DOHH2 (cell line): ENCODE results near the gene INPP4B.

Experiments used
- H3F3A ChIP-seq: fragments of 200-600 bp; sonication (generic), shearing (Covaris generic); 2 replicates; pipeline ENCODE4 v1.6.0; 2016; ENCODE audit warnings: antibody characterized with exemption, mild to moderate bottlenecking; ENCODE audit not compliant: control insufficient read depth, insufficient read depth
- H3K27ac ChIP-seq: fragments of 200-600 bp; sonication (generic); 2 replicates; pipeline ENCODE4 v1.5.1; 2014; ENCODE audit warnings: low read depth, mild to moderate bottlenecking, low read length, moderate library complexity
- H3K27me3 ChIP-seq: fragments of 200-600 bp; sonication (generic); 2 replicates; pipeline ENCODE4 v1.6.1; 2014; ENCODE audit warnings: mild to moderate bottlenecking, low read length, mixed read lengths; ENCODE audit not compliant: control insufficient read depth
- H3K36me3 ChIP-seq: fragments of 200-600 bp; sonication (generic); 2 replicates; pipeline ENCODE4 v1.6.1; 2014; ENCODE audit warnings: mild to moderate bottlenecking, low read length, moderate library complexity, mixed read lengths; ENCODE audit not compliant: control insufficient read depth
- H3K4me1 ChIP-seq: fragments of 200-600 bp; sonication (generic); 2 replicates; pipeline ENCODE4 v1.6.1; 2014; ENCODE audit warnings: mild to moderate bottlenecking, low read length, mixed read lengths; ENCODE audit not compliant: control insufficient read depth
- H3K4me2 ChIP-seq: fragments of 200-600 bp; sonication (generic); 2 replicates; pipeline ENCODE4 v1.6.0; 2014; ENCODE audit warnings: mild to moderate bottlenecking, low read length, moderate library complexity
- H3K4me3 ChIP-seq: fragments of 200-600 bp; sonication (generic); 2 replicates; pipeline ENCODE4 v1.5.1; 2014; ENCODE audit warnings: mild to moderate bottlenecking, low read length, mixed read lengths
- H3K79me2 ChIP-seq: fragments of 200-600 bp; sonication (generic); 2 replicates; pipeline ENCODE4 v1.6.1; 2014; ENCODE audit warnings: mild to moderate bottlenecking, low read length, mixed read lengths; ENCODE audit not compliant: control insufficient read depth
- H3K9me2 ChIP-seq: fragments of 200-600 bp; sonication (generic); replicated peaks from 2 replicates; pipeline ENCODE4 v1.6.1; 2014; ENCODE audit warnings: mild to moderate bottlenecking, low read length, mixed read lengths; ENCODE audit not compliant: control insufficient read depth
- H3K9me3 ChIP-seq: fragments of 200-600 bp; sonication (generic); 2 replicates; pipeline ENCODE4 v1.6.1; 2014; ENCODE audit warnings: antibody characterized with exemption, low read length, mixed read lengths; ENCODE audit not compliant: control insufficient read depth, insufficient read depth
- H4K20me1 ChIP-seq: fragments of 200-600 bp; sonication (generic); 2 replicates; pipeline ENCODE4 v1.6.0; 2014; ENCODE audit warnings: low read depth, mild to moderate bottlenecking, antibody characterized with exemption, low read length, moderate library complexity; ENCODE audit not compliant: control insufficient read depth, insufficient read depth
- CTCF ChIP-seq: fragments of 200-600 bp; sonication (generic); IDR thresholded peaks from one replicate; pipeline ENCODE4 v1.5.1; 2014; ENCODE audit warnings: antibody characterized with exemption, mild to moderate bottlenecking, low read depth, low read length; ENCODE audit not compliant: poor library complexity, severe bottlenecking
- EZH2phosphoT487 ChIP-seq: fragments of 200-600 bp; sonication (generic); IDR thresholded peaks from 2 replicates; pipeline ENCODE4 v1.6.1; 2017; ENCODE audit warnings: borderline replicate concordance, mild to moderate bottlenecking, antibody characterized with exemption, low read length, moderate library complexity, mixed read lengths

Gene INPP4B

GRCh38 chr4:142743121-142743825 lies 102.8 kb downstream of the INPP4B start:
- TF ChIP-seq CTCF (no peak), EZH2phosphoT487 (no peak)
- Histone ChIP-seq H3K4me2 (no peak overlapping the region), H3K9me2 (no peaks in the 10 kb centered on the region), H3K9me3 (no peaks in the 10 kb centered on the region), H4K20me1 (no peaks in the 10 kb centered on the region), H3K27ac (no peak overlapping the region), H3K79me2 (no peaks in the 10 kb centered on the region), H3F3A (no peaks in the 10 kb centered on the region), H3K36me3 (no peaks in the 10 kb centered on the region), H3K4me3 (no peak overlapping the region), H3K27me3 (no peaks in the 10 kb centered on the region; the same call in 1 of the 2 replicates), H3K4me1 (no peaks in the 10 kb centered on the region)

GRCh38 chr4:142741995-142742394 lies 104.1 kb downstream of the INPP4B start:
- no peaks in the 10 kb centered on the region for H3K36me3 ChIP-seq
- H3K79me2 ChIP-seq: no peaks in the 10 kb centered on the region
- no peaks in the 10 kb centered on the region for H3K9me2 ChIP-seq
- no peaks in the 10 kb centered on the region for H4K20me1 ChIP-seq
- H3K4me2 ChIP-seq: no peak overlapping the region
- no peaks in the 10 kb centered on the region; the same call in 1 of the 2 replicates for H3K27me3 ChIP-seq
- TF ChIP-seq EZH2phosphoT487 (no peak), CTCF (no peak)
- no peaks in the 10 kb centered on the region for H3K9me3 ChIP-seq
- no peak overlapping the region for H3K27ac ChIP-seq
- no peak overlapping the region for H3K4me3 ChIP-seq
- no peaks in the 10 kb centered on the region for H3K4me1 ChIP-seq
- no peaks in the 10 kb centered on the region for H3F3A ChIP-seq

GRCh38 chr4:142728233-142728632 lies 117.9 kb downstream of the INPP4B start:
- Histone ChIP-seq H3K27ac (no peak overlapping the region), H3K4me2 (no peak overlapping the region), H3K9me3 (no peaks in the 10 kb centered on the region), H3K36me3 (no peaks in the 10 kb centered on the region), H3K4me3 (no peak overlapping the region), H3K9me2 (no peaks in the 10 kb centered on the region), H3K4me1 (no peaks in the 10 kb centered on the region), H3K79me2 (no peaks in the 10 kb centered on the region), H4K20me1 (no peaks in the 10 kb centered on the region), H3K27me3 (no peaks in the 10 kb centered on the region), H3F3A (no peaks in the 10 kb centered on the region)
- TF ChIP-seq EZH2phosphoT487 (no peak), CTCF (no peak)
